ENCODE measurements around the gene COPA.
A peak's percentile ranks its signal among the peaks of the same experiment; 100 is the strongest.

Gene COPA

GRCh38 chr1:160344936-160345335 is 1.9 kb upstream of the COPA start:
- ATAC-seq: no peak
- TF ChIP-seq OSR1 (CRISPR knock-in tag; IDR thresholded peaks at IDR 0.05) (no peak), PATZ1 (CRISPR knock-in tag; IDR thresholded peaks at IDR 0.05; ENCODE audit: borderline replicate concordance) (no peak), TOX (CRISPR knock-in tag; IDR thresholded peaks at IDR 0.05; ENCODE audit: borderline replicate concordance) (no peak), PPARA (CRISPR knock-in tag; IDR thresholded peaks at IDR 0.05; ENCODE audit: borderline replicate concordance) (no peak), GLIS3 (CRISPR knock-in tag; IDR thresholded peaks at IDR 0.05) (no peak), ZNF70 (CRISPR knock-in tag; IDR thresholded peaks at IDR 0.05) (no peak)

- TF ChIP-seq SNAI2 (CRISPR knock-in tag; IDR thresholded peaks at IDR 0.05) (no peak), CSRNP3 (CRISPR knock-in tag; IDR thresholded peaks at IDR 0.05) (no peak), ZNF565 (CRISPR knock-in tag; conservative IDR thresholded peaks at IDR 0.05; ENCODE audit: low read depth) (no peak), TSHZ2 (CRISPR knock-in tag; IDR thresholded peaks at IDR 0.05) (no peak), BACH2 (CRISPR knock-in tag; IDR thresholded peaks at IDR 0.05; ENCODE audit: borderline replicate concordance) (no peak)
- ATAC-seq: no peak
These were observed 1.2 kb upstream of the COPA start for GRCh38 chr1:160344241-160344640.

- TF ChIP-seq CREB5 (CRISPR knock-in tag; IDR thresholded peaks at IDR 0.05; ENCODE audit: low read depth): no peak
- TF ChIP-seq SNAI2 (CRISPR knock-in tag; IDR thresholded peaks at IDR 0.05): no peak
- TF ChIP-seq PATZ1 (CRISPR knock-in tag; IDR thresholded peaks at IDR 0.05; ENCODE audit: borderline replicate concordance): no peak
- TF ChIP-seq TSHZ2 (CRISPR knock-in tag; IDR thresholded peaks at IDR 0.05): no peak
- TF ChIP-seq PPARA (CRISPR knock-in tag; IDR thresholded peaks at IDR 0.05; ENCODE audit: borderline replicate concordance): no peak
- TF ChIP-seq TCF4 (CRISPR knock-in tag; IDR thresholded peaks at IDR 0.05; ENCODE audit: borderline replicate concordance): no peak
- no peak for TF ChIP-seq GLIS3 (CRISPR knock-in tag; IDR thresholded peaks at IDR 0.05)
- no peak for TF ChIP-seq OSR1 (CRISPR knock-in tag; IDR thresholded peaks at IDR 0.05)
- ATAC-seq: peak; percentile 23
These were observed 524 bp downstream of the COPA start for GRCh38 chr1:160342526-160342925.

GRCh38 chr1:160340866-160341265 is 2.2 kb downstream of the COPA start:
- ATAC-seq: no peak
- no peak for TF ChIP-seq ZFP30 (CRISPR knock-in tag; IDR thresholded peaks at IDR 0.05)
- no peak for TF ChIP-seq TSHZ2 (CRISPR knock-in tag; IDR thresholded peaks at IDR 0.05)
- no peak for TF ChIP-seq CSRNP3 (CRISPR knock-in tag; IDR thresholded peaks at IDR 0.05)
- no peak for TF ChIP-seq TCF4 (CRISPR knock-in tag; IDR thresholded peaks at IDR 0.05; ENCODE audit: borderline replicate concordance)
- no peak for TF ChIP-seq ZNF565 (CRISPR knock-in tag; conservative IDR thresholded peaks at IDR 0.05; ENCODE audit: low read depth)
